IPS-15b (cell line): Measurements from ENCODE around the gene PRKACA.
"Not testable (repeated sequence)": the region's sequence is repeated elsewhere in the genome, so short reads cannot be mapped to it uniquely, and the experiment has no call there.

ENCODE experiments used
- H3K27me3 ChIP-seq: one replicate; pipeline ENCODE4 v1.6.1; 2013; ENCODE audit warnings: low read length; ENCODE audit not compliant: control insufficient read depth, insufficient read depth
- H3K36me3 ChIP-seq: one replicate; pipeline ENCODE4 v1.6.1; 2013; ENCODE audit warnings: low read length; ENCODE audit not compliant: control insufficient read depth, insufficient read depth
- H3K4me1 ChIP-seq: one replicate; pipeline ENCODE4 v1.6.1; 2013; ENCODE audit warnings: mild to moderate bottlenecking, low read length; ENCODE audit not compliant: control insufficient read depth, insufficient read depth
- H3K4me3 ChIP-seq: one replicate; pipeline ENCODE4 v1.5.1; 2013; ENCODE audit warnings: low read depth, low read length
- H3K9ac ChIP-seq: one replicate; pipeline ENCODE4 v1.6.1; 2013; ENCODE audit warnings: low read depth, mild to moderate bottlenecking, low read length
- H3K9me3 ChIP-seq: one replicate; pipeline ENCODE4 v1.6.1; 2013; ENCODE audit warnings: mild to moderate bottlenecking, low read length; ENCODE audit not compliant: control insufficient read depth, insufficient read depth

The PRKACA gene

DNA sequence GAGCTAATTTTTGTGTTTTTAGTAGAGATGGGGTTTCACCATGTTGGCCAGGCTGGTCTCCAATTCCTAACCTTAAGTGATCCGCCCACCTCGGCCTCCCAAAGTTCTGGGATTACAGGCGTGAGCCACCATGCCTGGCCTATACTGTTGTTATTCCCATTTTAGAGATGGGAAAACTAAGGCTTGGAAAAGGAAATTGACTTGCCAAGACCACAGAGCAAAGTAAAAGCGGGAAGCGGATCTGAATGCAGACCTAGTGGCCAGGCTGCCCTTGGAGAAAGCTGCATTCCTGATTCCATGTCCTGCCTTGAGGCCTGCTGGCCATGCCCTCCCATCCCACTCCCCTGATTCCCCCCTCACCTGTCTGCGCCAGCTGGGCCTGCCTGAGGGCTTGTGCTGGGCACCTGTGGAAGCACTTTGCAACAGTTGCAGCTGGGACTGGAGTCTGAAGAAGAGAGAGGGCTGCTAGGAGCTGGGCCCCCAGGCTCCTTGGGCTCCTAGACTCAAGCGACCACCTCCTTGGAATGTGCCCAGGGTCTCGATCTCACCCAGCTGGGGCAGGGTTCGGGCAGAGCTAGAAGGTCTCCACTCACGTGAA lies 61.4 kb downstream of the PRKACA start:
- H3K27me3 ChIP-seq, result peaks cover 22% of the 10 kb centered on the region
- no peak overlapping the region for H3K4me3 ChIP-seq
- H3K9ac ChIP-seq, result no peak overlapping the region
- H3K36me3 ChIP-seq, result peaks cover 3% of the 10 kb centered on the region
- H3K9me3 ChIP-seq, result no peaks in the 10 kb centered on the region
- no peaks in the 10 kb centered on the region for H3K4me1 ChIP-seq

DNA sequence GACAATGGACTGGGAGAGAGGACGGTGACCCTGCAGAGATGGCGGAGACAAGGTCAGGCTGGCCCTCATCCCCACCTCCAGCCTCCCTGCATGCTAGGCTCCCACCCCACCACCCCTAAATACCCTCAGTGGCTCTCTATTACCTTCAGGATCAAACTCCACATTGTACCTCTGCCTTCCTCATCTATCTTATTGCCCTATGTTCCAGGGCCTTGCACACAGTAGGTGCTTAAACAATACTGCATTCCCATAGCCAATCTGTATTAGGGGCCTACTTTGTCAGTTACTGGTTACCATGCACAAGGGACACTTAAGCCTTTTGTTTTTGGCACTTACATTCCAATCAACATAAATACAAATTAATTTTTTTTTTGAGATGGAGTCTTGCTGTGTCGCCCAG lies 62.2 kb downstream of the PRKACA start:
- no peak overlapping the region for H3K4me3 ChIP-seq
- H3K27me3 ChIP-seq, result peaks cover 22% of the 10 kb centered on the region
- H3K4me1 ChIP-seq, result no peaks in the 10 kb centered on the region
- H3K9me3 ChIP-seq, result no peaks in the 10 kb centered on the region
- no peak overlapping the region for H3K9ac ChIP-seq
- peaks cover 3% of the 10 kb centered on the region for H3K36me3 ChIP-seq

DNA sequence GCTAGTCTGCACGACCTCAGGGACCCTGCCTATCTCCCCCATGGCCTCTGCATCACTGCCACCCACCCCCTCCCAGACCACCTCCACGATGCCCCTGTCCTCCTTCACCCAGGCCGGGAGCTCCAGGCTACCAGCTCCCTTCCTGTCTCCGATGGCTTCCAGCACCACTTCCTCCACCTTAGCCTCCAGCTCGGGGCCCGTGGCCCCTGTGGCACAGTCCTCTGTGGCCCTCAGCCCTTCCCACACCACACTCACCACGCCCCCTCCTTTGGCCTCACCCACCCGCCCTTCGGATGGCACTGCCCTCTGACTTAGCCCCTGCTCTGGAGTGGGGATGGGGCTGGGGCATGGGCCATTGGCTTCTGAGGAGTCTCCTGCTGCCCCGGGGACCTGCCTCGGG lies 62.8 kb downstream of the PRKACA start:
- Histone ChIP-seq H3K4me3 (no peak overlapping the region), H3K4me1 (no peaks in the 10 kb centered on the region)

DNA sequence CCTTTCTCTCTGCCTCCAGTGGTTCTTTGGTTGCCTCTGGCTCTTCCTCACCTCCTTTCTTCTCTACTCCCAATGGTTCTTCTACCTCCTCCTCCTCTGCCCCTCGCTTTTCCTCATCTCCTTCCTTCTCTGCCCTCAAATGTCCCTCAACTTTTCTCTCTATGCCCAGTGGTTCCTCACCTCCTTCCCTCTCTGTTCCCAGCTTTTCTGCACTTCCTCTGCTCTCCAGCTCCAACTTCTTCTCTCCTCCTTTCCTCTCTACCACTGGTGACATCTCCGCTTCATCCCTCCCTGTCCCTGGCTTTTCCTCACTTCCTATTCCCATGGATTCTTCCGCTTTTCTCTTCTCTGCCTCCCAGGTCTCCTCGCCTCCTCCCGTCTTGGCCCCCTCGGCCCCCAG lies 63.5 kb downstream of the PRKACA start:
- Histone ChIP-seq H3K9me3 (no peaks in the 10 kb centered on the region), H3K9ac (no peak overlapping the region), H3K36me3 (peaks cover 3% of the 10 kb centered on the region)

More for the DNA sequence above, 62.8 kb downstream of the PRKACA start:
- Histone ChIP-seq H3K9me3 (no peaks in the 10 kb centered on the region), H3K36me3 (peaks cover 3% of the 10 kb centered on the region), H3K9ac (no peak overlapping the region), H3K27me3 (peaks cover 20% of the 10 kb centered on the region)

DNA sequence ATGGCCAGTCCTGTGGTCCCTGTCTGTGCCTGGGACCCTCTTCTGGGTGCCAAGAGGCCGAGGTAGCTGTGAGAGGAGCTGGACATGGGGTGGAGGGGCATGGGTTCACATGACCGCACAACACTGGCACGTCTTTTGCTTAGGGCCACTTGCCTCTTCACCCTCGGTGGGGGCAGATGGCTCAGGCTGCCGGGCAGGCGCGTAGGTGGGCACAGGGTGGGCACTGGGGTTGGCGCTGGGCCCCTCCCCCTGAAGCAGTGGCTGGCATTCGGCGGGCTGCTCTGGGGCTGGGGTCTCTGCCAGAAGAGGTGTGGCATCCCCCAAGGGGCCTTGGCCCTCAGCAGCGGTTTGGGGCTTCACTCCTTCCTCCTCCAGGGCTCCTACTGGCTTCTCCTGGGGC lies 64.1 kb downstream of the PRKACA start:
- peaks cover 3% of the 10 kb centered on the region for H3K36me3 ChIP-seq
- no peak overlapping the region for H3K9ac ChIP-seq
- no peaks in the 10 kb centered on the region for H3K9me3 ChIP-seq
- no peak overlapping the region for H3K4me3 ChIP-seq
- H3K4me1 ChIP-seq, result no peaks in the 10 kb centered on the region
- peaks cover 10% of the 10 kb centered on the region for H3K27me3 ChIP-seq

More for the DNA sequence above, 63.5 kb downstream of the PRKACA start:
- Histone ChIP-seq H3K27me3 (peaks cover 15% of the 10 kb centered on the region), H3K4me1 (no peaks in the 10 kb centered on the region), H3K4me3 (no peak overlapping the region)

DNA sequence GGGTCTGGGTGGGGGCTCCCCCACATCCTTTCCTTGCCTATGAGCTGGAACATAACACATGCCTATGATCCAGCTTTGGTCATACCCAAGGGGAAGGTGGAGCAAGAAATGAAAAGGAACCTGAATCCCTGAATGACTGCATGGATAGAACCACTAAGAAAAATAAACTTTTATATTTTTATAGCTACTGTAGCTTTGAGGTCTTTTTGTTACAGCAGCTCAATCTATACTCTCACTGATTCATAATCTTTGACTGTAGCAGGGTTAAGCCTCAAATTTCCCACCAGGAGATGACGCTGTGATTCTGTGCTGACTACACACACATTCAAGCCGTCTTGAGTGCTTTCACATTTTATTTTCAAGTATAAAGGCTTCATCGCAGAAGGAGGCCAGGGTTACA lies 64.5 kb downstream of the PRKACA start:
- no peak overlapping the region for H3K9ac ChIP-seq
- peaks cover 3% of the 10 kb centered on the region for H3K36me3 ChIP-seq
- no peaks in the 10 kb centered on the region for H3K9me3 ChIP-seq
- peaks cover 5% of the 10 kb centered on the region for H3K27me3 ChIP-seq
- no peak overlapping the region for H3K4me3 ChIP-seq
- no peaks in the 10 kb centered on the region for H3K4me1 ChIP-seq

DNA sequence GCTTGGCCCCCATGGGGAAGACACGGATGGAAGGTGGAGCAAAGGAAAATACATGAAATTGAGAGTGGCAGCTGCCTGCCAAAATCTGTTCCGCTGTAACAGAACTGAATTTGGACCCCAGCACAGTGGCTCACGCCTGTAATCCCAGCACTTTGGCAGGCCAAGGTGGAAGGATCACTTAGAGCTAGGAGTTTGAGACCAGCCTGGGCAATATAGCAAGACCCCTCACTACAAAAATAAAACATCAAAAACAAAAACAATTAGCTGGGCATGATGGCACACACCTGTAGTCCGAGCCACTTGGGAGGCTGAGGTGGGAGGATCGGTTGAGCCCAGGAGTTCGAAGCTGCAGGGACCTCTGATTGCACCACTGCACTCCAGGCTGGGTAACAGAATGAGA lies 65.1 kb downstream of the PRKACA start:
- peaks cover 3% of the 10 kb centered on the region for H3K36me3 ChIP-seq
- H3K9me3 ChIP-seq, result no peaks in the 10 kb centered on the region
- no peaks in the 10 kb centered on the region for H3K4me1 ChIP-seq
- no peak overlapping the region for H3K9ac ChIP-seq
- peaks cover 4% of the 10 kb centered on the region for H3K27me3 ChIP-seq
- no peak overlapping the region for H3K4me3 ChIP-seq

DNA sequence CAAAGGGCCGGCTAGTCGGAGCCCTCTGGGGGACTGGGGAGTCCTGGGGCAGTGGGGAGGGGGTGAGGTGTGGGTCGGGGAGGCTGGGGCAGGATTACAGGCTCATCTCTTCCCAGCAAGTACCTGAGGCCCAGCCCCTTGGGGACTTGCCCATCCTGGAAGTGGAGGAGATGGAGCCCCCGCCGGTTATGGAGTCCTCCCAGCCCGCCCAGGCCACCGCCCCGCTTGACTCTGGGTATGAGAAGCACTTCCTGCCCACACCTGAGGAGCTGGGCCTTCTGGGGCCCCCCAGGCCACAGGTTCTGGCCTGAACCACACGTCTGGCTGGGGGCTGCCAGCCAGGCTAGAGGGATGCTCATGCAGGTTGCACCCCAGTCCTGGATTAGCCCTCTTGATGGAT lies 65.6 kb downstream of the PRKACA start:
- no peaks in the 10 kb centered on the region for H3K9me3 ChIP-seq
- H3K4me1 ChIP-seq, result no peaks in the 10 kb centered on the region
- peaks cover 3% of the 10 kb centered on the region for H3K36me3 ChIP-seq
- H3K9ac ChIP-seq, result no peak overlapping the region
- no peak overlapping the region for H3K4me3 ChIP-seq
- peaks cover 4% of the 10 kb centered on the region for H3K27me3 ChIP-seq

DNA sequence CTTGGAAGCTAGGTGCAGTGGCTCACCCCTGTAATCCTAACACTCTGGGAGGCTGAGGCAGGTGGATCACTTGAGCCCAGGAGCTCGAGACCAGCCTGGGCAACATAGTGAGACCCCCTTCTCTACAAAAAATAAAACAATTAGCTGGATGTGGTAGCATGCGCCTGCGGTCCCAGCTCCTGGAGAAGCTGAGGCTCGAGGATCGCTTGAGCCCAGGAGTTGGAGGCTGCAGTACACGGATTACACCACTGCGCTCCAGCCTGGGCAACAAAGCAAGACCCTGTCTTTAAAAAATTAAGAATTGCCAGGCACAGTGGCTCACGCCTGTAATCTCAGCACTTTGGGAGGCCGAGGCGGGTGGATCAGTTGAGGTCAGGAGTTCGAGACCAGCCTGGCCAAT lies 66.6 kb downstream of the PRKACA start:
- H3K9me3 ChIP-seq, H3K4me3 ChIP-seq, H3K27me3 ChIP-seq, H3K9ac ChIP-seq, H3K36me3 ChIP-seq, H3K4me1 ChIP-seq: not testable (repeated sequence)

DNA sequence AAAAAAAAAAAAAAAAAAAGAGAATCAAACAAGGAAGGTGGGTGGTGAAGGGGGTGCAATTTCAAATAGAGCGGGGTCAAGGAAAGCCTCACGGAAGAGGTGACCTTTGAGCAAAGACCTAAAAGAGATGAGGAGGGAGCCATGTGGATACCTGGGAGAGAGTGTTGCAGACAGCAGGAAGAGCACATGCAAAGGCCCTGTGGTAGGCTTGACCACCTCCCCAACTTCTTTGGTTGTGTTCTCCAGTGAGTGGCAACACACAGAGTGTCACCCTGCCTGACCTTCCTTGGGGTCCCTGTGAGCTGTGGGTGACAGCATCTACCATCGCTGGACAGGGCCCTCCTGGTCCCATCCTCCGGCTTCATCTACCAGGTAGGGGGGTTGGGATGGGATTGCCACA lies 67.0 kb downstream of the PRKACA start:
- no peaks in the 10 kb centered on the region for H3K27me3 ChIP-seq
- no peaks in the 10 kb centered on the region for H3K9me3 ChIP-seq
- H3K4me1 ChIP-seq, result no peaks in the 10 kb centered on the region
- peaks cover 7% of the 10 kb centered on the region for H3K36me3 ChIP-seq
- H3K4me3 ChIP-seq, result no peak overlapping the region
- H3K9ac ChIP-seq, result no peak overlapping the region

DNA sequence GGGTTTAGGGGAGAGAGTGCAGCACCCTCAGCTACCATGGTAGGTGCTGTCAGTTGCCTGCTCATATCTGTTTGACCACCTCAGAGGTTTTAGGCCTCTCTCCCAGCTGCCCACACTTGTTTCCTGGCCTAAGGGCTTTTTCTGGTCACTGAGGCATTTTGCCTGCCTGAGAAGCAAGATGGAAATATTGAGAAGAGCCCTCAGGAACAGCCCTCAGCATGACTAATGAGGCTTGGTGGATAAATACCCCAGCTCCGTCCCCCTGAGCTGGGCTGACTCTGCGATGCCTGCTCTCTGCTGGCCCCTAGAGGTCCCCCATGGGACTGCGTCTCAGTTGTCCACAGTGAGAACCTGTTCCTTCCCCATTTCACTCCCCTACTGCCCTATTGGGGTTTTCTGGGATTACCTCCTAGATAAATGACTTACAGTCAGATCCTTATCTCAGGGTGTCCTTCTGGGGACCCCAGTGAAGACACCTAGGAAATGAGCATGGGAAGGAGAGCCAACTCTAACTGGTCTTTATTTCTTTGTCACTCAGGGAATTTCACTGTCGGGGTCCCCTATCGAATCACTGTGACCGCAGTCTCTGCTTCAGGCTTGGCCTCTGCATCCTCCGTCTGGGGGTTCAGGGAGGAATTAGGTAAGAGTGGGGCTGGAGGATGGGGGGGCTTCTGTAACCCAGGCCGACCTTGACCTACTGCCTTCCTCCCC lies 69.0 kb downstream of the PRKACA start:
- H3K27me3 ChIP-seq, result no peaks in the 10 kb centered on the region
- no peaks in the 10 kb centered on the region for H3K9me3 ChIP-seq
- no peak overlapping the region for H3K4me3 ChIP-seq
- peaks cover 5% of the 10 kb centered on the region for H3K36me3 ChIP-seq
- no peaks in the 10 kb centered on the region for H3K4me1 ChIP-seq
- no peak overlapping the region for H3K9ac ChIP-seq

DNA sequence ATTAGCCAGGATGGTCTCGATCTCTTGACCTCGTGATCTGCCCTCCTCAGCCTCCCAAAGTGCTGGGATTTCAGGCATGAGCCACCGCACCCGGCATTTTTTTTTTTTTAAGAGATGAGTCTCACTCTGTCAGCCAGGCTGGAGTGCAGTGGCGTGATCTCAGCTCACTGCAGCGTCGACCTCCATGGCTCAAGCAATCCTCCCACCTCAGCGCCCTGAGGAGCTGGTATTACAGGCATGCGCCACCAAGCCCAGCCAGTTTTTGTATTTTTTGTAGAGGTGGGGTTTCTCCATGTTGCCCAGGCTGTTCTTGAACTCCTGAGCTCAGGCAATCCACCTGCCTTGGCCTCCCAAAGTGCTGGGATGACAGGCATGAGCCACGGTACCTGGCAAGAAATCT lies 69.7 kb downstream of the PRKACA start:
- not testable (repeated sequence) for H3K4me3 ChIP-seq, H3K27me3 ChIP-seq, H3K9me3 ChIP-seq, H3K9ac ChIP-seq, H3K4me1 ChIP-seq, H3K36me3 ChIP-seq
